LoVo (cell line): ENCODE results near the gene LYZL6.
A peak's percentile ranks its signal among the peaks of the same experiment; 100 is the strongest.
"Not testable (repeated sequence)": the region's sequence is repeated elsewhere in the genome, so short reads cannot be mapped to it uniquely, and the experiment has no call there.

Experiments
- DNase-seq: peaks from one replicate; pipeline ENCODE4 v3.0.0-alpha.2; 2016; ENCODE audit warnings: low spot score

Gene LYZL6

DNA sequence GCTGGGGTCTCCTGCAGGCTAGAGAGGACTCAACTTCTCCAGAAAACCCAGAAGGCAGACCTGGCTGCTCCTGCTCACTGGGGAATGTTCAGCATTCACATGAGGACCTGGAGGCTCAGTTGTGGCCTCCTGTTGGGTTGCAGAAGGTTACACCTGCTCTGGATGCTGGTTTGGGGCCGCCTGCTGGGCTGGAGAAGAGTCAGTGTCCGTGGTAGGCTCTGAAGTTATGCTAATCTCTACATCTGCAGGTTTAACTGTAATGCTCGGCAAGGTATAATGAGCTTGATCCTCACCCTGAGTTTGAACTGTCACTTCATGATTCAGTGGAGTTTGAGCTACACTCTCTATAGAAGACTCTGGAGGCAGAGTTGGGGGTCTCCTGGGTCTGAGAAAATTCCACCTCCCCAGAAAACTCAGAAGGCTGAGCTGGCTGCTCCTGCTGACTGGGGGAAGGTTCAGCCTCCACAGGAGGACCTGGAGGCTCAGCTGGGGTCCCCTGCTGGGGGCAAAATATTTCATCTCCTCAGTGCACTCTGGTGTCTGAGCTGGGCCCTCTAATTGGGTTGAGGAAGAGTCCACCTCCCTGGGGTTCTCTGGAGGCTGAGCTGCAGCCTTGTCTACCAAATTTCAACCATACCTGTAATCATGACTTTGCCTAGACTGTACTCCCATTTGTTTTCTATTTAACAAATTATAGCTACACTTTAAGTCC lies 36.4 kb downstream of the LYZL6 start:
- DNase-seq = no peak

DNA sequence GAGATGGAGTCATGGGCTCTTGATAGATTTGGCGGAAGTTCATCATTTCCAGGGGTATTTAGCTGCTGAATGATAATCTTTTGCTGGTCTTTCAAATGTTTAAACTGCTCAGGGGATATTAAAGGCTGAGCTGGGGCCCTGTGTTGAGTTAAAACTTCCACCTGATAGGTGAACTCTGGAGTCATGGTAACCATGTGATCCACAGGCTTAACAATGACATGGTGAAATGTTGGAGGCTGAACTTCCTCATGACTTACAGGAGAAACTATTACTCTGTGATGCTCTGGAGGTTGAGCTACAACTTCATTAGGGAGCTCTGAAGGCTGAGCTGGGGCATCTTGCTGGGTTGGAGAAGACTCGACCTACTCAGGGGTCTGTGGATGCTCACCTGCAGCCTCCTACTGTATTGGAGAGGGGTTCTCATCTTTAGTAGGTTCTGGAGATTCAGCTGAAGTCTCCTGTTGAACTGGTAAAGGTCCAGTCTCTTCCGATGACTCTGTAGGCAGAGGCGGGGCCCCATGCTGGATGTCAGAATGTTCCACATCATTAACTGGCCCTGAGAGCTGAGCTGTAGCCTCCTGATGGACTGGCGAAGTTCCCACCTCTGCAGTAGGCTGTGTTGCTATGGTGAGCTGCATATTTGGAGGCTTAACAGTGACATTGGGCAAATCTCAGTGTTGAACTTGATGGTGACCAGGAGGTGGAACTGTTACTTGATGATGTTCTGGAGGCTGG lies 37.2 kb downstream of the LYZL6 start:
- DNase-seq = no peak

DNA sequence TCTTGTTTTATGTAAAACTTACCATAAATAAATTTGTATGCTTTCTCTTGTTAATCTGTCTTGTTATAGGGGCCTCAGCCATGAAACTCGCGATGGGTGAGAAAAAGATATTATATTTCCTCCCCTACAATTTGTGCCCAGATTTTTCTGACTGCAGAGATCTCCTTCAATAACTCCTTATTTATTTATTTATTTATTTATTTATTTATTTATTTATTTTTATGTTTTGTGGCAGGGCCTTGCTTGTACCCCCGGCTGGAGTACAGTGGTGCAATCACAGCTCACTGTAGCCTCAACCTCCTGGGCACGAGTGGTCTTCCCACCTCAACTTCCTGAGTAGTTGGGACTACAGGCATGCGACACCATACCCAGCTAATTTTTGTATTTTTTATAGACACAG lies 40.1 kb downstream of the LYZL6 start:
- DNase-seq = no peak

DNA sequence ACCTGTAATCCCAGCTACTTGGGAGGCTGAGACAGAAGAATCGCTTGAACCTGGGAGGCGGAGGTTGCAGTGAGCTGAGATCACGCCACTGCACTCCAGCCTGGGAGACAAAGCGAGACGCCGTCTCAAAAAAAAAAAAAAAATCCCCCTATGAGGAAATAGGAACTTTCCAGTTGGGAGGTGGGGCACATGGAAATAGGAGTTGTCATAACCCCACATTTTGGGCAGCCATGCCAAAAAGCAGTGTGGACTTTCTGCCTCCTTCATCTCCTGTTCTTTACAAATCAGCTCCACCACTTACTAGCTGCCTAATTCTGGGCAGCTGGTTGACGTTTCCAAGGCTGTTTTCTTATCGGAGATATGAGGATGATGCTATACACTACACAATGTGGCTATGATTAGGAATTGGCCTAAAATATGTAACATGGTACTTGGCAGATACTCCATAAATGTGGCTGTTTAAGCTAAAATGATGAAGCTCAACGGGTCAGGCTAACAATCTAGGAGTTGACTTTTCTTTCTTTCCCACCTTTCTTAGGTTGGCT lies 41.8 kb downstream of the LYZL6 start:
- DNase-seq = no peak

DNA sequence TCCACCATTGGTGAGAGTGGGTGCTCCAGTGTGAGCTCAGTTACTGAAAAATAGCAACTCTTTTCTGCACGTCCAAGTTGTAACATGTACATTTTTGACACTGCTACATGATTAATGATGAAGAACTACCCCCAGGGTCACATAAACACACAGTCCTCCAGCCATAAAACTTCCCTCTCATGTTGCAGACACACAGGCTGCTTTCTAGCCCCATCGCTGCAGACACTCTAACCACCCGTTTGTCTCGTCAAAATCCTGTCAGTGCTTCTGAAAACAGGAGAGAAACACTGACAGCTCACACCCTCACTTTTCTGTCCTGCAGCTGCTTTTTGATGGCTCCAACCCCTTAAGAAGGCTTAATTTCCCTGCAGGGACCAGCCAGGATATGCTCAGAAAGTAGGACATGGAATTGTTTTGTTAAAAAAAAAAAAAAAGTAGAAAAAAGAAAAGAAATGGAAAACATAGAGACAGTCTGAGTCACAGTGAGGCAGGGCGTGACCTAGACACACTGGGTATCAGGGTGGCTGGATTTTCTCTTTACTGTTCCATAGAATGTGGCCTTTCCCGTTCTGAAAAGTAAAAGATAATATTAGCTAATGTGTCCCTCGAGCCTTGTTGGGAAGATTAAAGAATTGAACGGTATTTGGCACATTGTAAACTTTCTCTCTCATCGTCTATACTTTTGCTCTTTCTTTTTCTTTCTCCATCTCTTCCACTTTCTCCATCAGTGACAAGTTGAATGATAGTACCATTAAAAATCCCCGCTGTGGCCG lies 42.6 kb downstream of the LYZL6 start:
- DNase-seq = no peak

DNA sequence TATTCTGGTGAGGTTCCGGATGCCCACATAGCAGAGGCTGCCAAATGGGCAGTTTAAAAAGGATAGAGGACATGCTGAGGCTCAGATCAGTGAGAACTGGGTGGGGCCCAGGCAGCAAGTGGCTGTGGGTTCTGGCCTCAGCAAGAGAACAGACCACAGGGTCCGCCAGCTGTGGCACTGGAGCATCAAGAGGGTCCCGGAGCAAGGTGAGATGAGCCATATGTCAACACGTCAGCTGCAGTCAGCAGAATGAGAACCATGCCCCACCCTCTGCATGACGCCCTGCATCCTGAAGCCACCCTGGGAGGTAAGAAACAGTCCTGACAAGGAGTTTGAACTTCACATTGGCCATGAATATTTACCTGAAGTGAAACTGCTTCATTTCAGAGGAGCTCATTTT lies 43.2 kb downstream of the LYZL6 start:
- DNase-seq = no peak

DNA sequence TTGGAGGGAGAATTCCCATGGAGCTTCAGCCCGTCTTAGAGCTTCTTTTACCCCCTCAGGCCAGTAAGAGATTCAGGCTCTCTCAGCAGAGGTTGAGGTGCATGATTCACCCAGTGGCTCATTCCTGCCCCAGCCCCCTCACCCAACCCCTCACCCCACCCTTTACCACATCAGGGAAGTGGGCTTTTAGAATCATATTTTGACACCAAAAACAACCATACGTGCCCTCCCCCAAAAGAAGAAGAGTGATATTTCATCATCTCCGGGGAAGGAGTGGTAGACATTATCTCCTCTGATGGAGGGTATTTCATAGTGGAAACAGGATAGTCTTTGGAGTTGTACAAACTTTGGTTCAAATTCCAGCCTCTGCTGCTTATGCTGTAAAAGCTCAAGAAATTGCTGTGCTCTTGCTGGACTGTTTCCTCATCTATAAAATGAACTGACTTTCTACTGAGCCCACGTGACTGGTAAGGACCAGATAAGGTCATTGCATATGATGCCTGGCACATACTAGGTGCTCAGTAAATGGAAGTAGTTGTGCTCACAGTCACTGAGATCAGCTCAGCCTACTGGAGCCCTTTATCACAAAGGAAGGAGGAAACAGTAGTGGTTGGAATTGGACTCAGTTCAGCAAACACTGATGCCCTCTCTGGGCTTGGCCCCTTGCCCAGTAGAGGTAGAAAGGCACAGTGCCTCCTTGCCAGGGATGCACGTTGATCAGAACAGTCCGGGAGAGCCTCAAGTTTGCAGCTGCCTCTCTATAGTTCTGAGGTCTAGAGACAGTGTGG lies 45.0 kb downstream of the LYZL6 start:
- peak; percentile 3 for DNase-seq

DNA sequence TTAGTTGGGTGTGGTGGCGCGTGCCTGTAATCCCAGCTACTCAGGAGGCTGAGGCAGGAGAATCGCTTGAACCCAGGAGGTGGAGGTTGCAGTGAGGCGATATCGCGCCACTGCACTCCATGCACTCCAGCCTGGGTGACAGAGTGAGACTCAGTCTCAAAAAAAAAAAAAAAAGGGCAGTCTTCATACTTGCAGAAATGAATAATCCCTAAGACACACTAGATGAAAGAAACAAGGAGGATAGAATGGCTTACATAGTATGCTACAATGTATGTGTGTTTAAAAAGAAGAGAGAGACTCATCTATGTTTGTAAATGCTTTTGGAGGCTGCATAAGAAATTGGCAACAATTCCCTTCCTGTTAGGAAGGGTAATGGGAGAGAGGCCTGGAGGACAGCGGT lies 45.7 kb downstream of the LYZL6 start:
- DNase-seq = not testable (repeated sequence)

DNA sequence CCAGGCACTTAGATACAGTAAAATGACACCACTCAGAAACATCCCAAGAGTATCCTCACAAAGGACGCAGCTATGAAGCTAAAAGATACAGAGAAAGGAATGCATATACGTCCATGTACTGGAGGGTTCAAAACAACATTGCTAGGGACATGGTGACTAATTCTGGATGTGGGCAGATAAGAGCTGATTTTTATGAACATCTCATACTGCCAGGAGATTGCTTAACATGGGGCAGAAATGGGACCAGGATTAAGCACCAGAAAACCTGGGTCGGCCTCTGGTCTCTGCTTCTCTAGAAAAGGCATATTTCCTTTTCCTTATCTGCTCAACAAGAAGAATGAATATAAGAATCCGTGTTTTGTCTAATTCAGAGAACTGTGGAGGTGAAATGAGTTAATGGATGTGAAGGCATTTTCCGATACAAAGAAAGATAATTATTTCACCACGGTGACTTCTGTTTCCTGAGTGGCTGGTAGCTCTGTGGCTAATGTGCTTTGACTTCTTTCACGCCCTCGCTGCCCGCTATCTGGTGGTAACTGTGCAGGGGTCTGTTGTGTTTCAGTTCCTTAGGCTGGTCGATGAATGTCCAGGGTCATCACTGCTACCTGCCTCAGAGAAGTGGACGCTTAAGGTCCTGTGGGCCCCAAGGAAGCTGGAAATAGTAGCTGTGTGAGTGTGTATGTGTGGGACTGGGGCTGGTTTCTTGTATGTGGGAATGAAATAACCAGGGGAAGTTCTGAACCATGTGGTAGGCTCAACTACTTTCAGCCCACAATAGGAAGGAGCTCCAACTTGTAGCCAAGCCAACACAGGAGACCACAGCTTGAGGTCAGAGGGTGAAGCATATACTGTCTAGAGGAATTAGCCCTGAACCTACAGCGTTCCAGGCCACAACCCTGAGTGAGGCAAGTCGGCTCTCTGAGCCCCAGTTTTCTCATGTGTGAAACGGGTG lies 47.6 kb downstream of the LYZL6 start:
- no peak for DNase-seq

DNA sequence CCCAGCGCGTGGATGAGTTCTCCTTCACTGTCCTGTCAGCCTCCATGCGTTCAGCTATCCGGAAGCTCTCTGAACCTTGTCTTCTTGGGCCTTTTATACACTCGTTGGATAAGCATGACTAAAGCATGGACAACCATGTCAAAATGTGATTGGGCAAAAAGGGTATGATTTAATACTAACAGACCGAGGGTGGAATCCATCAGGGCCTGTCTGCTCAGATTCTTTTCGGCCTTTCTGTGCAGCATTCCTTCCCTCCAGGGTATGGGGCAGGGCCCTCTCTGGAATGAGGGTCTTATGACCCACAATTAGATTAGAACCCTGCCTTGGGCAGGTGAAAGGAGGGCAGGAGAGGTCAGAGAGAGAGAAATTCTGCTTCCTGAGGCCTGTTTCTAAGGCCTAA lies 49.3 kb downstream of the LYZL6 start:
- DNase-seq = no peak

DNA sequence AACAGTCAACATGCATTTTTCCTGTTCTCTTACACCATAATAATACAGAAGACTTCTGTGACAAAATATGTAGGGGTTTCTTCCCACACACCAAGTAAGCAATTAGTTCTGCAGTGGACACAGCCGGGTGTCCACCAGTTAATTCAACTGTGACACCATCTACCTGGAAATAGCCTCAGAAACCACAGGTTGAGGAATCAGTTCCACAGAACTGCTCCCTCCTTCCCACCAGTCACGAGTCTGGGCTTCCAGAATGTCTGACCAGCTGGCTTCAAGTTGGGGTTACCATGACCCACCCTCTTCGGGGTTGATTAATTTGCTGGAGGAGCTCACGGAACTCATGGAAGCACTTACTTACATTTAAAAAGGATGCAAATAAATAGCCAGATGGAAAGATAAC lies 49.8 kb downstream of the LYZL6 start:
- no peak for DNase-seq

DNA sequence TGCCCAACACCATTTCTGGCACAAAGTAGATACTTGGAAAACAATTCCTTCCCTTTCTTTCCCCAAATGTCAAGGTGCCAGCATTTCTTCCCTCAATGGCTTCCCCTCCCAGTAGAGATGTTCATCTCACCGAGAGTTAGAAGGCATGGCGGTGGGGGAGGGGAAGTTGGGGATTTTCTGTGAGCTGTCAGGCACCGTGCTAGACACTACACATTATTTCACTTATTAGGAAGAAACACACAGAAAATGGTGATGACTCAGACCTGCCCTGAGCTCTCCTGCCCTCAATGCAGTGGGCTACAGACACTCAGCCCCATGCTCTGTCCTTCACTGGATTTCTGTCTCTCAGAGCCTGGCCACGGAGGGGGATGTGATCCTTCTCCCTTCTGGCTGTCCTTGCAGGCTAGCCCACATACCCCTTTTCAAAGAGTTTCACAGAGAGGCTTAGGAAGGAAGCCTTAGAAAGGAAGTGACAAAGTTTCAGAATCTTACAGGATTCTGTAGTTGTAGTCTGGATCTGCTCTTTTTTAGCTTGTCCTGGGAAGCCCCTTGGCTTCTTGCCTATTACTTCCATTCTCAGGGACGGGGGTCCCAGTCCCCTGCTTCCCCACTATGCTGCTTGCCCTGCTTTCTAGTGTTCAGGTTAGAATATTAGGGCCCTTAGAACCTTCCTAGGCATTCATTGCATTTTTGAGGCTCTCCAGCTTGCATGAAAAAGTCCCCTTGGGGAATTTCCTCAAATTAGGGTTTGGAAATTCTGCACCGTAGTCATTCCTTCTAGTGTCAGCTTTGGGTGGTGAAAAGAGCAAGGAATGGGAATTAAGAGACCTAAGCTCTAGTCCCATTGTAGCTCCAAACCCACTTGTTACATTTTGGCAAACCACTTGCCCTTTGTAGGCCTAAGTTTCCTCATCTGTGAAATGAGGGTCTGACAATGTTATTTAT lies 51.1 kb downstream of the LYZL6 start:
- DNase-seq = no peak

DNA sequence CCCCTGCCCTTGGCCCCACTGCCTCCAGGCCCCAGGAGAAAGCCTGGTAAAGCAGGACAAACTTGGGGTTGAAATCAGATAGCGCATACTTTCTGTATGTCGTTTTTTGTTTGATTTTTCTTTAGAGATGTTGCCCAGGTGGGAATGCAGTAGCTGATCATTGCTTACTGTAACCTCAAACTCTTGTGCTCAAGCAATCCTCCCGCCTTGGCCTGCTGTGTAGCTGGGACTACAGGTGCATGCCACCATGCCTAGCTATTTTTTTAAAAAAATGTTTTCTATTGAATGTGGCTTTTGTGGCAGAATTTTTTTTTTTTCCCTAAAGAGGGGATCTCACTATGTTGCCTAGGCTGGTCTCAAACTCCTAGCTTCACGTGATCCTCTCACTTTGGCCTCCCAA lies 52.2 kb downstream of the LYZL6 start:
- DNase-seq = no peak

DNA sequence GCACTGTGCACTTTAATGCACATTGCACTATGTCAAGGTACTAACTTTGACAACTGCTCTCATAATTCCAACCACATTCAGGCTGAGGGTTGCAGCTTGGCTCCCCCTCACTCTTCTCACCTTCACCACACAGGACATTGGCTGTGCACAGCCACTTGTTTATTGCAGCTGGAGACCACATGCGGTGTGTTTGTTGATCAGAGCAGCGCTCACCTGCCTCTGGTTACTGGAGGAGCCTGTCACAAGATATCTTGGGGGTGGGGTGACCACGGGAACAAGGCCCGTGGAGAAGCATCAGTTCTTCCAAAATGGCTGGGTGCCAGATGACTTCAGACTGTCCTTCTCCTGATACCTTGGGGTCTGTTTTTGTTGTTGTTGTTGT lies 52.7 kb downstream of the LYZL6 start:
- DNase-seq = no peak

DNA sequence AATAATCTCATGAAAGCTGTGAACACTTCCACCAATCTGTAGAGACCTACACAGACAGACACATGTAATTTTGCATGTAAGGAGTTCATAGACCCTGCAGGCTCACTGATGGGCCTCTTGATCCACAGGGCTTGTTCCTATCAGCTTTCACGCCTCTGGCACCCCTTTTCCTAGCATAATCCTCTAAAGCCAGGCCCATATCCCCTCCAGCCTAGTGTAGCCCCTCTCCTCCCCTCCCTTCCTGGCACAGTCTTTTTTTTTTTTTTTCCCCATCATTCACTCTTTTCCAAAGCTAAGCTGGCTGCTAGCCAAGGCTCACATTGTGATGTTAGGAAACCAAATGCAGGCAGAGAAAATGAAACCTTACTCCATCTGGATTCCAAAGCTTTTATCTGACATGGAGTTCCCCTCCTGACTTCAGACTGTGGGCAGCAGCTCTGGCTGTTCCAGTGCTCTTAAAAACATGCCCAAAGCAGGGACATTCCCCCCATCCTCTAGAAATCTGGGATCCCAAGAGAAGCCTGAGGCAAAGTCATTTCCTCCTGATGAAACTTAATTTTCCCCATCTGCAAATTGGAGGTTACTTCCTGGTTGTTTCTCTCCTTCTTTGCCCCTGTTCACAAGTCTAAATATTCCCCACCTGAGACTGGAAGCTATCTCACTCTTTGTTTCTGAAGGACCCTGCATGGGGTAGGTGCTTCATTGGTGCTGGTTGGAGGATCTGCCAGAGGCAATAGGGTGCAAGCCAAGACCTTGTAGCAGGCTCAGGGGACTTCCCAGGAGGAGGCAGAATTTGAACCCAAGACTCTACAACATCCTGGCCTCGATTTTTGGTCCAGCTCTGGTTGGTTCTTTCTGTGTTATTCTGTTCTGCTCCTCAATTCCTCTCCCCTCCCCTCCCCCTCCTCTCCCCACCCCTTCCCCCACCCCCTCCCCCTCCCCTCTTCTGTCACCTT lies 53.4 kb downstream of the LYZL6 start:
- no peak for DNase-seq

DNA sequence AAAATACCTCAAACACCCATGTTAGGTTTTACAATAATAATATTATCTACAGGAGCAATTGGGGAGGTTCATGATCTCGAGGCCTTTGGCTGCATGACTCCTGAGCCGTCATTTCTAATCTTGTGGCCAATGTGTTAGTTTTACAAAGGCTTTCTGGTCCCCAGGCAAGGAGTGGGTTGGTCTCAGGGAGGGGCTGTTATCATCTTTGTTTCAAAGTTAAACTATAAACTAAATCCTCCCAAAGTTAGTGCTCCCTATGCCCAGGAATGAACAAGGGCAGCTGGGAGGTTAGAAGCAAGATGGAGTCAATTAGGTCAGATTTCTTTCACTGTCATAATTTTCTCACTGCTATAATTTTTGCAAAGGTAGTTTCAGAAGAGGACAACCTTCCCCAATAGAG lies 54.3 kb downstream of the LYZL6 start:
- no peak for DNase-seq
